Lower leg skin (tissue), 3 donors: ENCODE data around the gene TMEM245.

Source experiments
- CTCF ChIP-seq, 3 donors: fragments of 450-650 bp; IDR thresholded peaks; one replicate each; pipeline ENCODE4 v1.5.1; 2016; ENCODE audit warnings: antibody characterized with exemption in 3 of 3, mild to moderate bottlenecking in 3 of 3, moderate library complexity in 2 of 3
- POLR2A ChIP-seq, 2 donors: fragments of 450-650 bp; IDR thresholded peaks; one replicate each; pipeline ENCODE4 v1.6.1; 2016 to 2017; ENCODE audit warnings: antibody characterized with exemption in 2 of 2, mild to moderate bottlenecking in 1 of 2, moderate library complexity in 1 of 2

GRCh38 chr9:109139851-109140250 lies 20.1 kb upstream of the TMEM245 start:
- no peak for TF ChIP-seq CTCF (IDR thresholded peaks at IDR 0.05)
- TF ChIP-seq POLR2A (IDR thresholded peaks at IDR 0.05) = no peak
